ENCODE data around the gene SMAP2.
"Not testable (repeated sequence)": the region's sequence is repeated elsewhere in the genome, so short reads cannot be mapped to it uniquely, and the experiment has no call there.

The SMAP2 gene

DNA sequence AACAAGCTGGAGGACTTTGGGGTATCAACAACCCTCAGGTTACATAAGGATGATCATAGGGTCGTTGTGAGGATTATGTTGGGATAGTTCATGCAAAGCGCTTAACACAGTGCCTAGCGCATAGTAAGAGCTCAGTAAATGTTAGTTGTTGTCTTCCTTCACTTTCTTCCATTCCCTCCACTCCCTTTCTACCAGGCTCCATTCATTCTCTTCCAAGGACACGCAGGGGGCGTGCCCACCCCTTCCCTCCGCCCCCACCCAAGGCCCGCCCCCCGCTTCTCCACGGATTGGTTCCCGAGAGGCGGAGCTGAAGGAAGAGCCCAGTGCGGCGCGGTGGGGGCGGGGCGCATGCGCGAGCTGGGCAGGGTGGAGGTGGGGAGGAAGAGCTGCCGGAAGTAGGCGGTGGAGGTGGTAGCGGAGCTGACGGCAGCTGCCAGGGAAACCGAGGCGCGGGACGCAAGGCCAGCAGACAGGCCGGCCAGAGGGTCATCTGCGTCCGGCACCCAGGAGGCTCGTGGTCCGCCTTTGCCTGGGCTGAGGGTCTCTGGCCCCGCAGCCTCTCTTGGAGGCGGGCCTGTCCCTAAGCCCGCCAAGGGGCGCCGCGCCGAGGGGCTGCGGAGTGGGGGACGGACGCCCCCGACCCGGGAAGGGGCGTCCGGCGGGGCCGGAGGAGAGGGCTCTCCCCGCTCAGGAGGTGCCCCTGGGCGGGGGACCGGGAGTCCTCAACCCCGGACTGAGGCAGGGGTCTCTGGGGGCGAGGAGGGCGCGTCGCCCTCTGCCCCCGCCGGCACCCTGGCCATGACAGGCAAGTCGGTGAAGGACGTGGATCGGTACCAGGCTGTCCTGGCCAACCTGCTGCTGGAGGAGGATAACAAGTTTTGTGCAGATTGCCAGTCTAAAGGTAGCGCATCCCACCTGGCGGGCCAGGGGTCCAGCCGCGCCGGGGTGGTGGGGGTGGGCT, at the start of gene SMAP2:
SMAP2 (plus strand) TSS at position 405 of the 961 bp plus-strand sequence; CDS start at position 799, 394 bp downstream.
- DNase-seq: peak; percentile 93

DNA sequence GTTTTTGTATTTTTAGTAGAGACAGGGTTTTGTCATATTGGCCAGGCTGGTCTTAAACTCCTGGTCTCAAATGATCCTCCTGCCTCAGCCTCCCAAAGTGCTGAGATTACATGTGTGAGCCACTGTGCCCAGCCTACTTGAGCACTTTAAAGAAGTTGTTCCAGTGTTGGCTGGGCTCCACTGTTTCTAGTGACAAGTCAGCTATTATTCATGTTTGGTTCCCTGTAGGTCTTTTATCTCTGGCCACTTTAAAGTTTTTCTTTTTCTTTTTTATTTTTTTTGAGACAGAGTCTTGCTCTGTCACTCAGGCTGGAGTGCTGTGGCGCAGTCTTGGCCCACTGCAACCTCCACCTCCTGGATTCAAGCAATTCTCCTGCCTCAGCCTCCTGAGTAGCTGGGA, 42.1 kb upstream of the SMAP2 start:
- not testable (repeated sequence) for DNase-seq

DNA sequence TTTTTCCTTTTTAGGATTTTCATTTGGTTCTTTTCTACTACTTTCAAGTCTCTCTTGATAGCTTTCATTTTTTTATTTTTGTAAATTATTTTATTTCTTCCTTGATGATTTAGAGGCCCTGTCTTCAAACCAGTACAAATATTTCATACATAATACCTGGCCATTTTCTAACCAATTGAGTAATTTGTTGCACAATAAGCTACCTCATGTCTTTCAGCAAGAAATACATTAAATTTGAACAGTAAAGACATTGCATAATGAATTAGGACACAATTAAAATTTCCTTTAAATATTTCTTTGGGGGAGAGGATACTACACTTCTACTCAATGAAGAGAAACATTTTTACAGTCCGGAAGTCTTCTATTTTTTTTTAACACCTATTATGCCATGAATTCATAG, 40.8 kb upstream of the SMAP2 start:
- DNase-seq: no peak

DNA sequence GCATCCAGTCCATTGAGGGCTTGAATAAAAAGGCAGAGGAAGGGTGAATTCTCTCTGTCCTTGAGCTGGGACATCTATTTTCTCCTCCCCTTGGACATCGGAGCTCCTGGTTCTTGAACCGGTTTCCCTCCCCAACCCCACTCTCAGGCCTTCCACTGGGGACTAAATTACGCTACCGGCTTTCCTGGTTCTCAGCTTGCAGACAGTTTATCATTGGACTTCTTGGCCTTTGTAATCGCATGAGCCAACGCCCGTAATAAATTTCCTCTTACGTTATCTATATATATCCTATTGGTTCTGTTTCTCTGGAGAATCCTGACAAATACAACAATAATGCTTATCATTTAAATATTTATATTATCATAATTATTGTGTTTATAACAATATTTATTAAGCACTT, 36.1 kb upstream of the SMAP2 start:
- DNase-seq: no peak

DNA sequence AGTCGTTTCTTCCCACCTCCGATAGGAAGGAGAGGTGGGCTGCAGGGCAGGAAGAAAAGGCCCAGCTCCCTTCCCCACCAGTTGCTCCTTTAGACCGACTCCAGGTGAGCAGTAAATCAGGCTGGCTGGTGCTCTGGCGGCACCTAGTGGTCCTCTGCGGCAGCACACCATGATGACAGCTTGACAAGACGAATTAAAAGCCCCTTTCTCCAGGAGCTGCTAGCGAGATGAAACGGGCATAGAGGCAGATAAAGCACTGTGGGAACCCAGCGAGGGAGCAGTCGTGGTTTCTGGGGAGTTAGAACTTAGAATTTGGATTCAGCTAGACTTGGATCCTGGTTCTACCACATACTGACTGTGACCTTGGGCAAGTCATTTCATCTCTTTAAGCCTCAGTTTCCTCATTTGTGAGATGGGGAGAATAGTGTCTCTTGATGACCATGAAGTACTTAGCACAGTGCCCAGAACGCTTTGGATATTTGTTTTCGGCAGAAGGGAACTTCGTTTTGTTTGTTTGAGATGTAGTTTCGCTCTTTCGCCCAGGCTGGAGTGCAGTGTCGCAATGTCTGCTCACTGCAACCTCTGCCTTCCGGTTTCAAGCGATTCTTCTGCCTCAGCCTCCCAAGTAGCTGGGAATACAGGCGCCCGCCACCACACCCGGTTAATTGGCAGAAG, 34.6 kb upstream of the SMAP2 start:
- peak; percentile 75 for DNase-seq

DNA sequence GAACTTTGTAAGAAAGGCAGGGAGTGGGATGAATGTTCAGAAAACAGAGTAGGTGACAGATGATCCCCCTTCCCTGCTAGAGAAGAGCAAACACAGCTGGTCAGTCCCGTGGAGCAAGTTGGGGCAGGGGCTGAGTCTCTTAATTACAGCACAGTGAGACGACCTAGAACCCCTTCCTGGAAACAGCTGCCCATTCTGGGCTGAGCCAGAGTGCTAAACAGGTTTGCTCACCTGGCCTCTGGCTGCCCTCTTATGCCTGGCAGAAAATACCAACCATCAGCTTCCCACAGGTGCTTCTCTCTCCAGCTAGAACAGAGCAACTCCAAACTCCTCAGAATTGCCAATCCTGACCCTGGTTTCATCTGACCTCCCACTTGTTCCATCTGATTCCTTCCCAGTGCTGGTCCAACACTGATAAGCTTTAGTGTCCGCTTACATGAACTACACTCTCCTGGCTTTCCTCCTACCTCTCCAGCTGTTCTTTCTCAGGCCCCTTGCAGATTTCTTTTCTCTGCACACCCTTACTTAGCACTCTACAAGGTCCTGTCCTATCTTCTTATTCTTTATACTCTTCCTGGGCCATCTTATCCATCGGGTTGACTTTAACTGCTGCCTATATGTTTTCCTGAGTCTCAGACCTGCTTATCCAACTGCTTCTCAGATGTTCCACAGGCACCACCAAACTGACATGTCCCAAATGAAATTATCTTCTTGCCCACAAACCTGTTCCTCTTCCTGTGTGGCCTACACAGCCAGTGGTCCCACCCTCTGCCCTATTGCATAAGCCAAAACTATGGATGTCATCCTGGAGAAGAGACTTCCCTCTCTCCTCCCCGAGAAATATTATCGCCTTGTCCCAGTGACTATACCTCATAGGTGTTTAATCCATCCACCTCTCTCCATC, 33.9 kb upstream of the SMAP2 start:
- DNase-seq: peak; percentile 53

DNA sequence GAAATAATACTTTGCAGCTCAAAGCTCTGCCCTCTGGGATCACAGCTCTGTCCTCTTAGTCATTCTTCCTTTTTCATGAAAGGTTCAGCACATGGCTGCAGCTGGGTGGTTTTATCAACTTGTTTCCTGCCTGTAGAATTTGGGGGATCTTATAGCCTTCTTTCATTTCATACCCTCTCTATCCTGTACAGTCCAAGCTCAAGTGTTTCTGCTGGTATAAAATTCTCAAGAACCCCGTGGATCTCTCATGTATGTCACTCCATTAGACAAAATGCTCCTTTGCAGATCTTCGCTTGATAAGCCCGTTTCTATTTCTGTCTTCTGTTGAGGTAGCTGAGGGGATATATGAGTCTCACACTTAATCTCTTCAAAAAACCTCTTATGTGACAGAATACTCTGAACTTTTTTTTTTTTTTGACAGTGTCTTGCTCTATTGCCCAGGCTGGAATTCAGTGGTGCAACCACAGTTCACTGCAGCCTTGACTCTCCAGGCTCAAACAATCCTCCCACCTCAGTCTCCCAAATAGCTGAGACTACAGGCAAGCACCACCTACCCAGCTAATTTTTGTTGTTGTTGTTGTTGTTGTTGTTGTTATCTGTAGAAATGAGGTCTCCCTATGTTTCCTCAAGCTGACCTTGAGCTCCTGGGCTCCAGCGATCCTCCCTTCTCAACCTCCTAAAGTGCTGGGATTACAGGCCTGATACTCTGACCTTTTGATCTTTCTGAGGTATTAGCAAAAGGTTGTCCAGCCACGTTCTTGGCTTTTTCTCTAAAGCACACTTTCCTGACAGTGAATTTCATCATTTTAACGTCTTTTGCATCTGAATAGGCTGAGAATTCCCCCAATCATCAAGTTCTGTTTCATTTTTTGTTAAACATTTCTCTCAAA, 31.8 kb upstream of the SMAP2 start:
- no peak for DNase-seq

DNA sequence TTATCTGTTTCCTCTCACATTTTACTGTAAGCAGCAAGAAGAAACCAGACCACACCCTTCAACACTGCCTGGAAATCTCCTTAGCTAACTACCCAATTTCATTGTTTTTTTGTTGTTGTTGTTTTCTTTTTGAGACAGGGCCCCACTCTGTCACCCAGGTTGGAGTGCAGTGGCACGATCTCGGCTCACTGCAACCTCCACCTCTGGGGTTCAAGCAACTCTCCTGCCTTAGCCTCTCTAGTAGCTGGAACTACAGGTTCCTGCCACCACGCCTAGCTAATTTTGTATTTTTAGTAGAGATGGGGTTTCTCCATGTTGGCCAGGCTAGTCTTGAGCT, 31.2 kb upstream of the SMAP2 start:
- not testable (repeated sequence) for DNase-seq

DNA sequence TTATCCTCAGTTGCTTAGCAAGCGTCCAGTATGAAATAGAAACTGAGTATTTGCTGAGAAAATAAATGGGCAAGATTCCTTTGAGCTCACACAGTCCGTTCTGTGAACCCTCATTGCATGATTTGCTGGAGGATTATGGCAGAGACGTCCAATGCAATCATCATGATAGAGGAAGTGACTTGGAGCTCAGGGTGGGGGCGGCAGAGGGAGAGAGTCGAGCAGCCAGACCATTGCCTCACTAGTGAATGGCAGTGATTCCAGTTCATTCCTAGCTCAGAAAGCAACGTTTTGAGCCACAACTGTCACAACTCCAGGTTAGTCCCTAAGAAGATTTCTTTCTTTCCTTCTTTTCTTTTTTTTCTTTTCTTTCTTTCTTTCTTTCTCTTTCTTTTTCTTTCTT, 28.9 kb upstream of the SMAP2 start:
- peak; percentile 6 for DNase-seq

DNA sequence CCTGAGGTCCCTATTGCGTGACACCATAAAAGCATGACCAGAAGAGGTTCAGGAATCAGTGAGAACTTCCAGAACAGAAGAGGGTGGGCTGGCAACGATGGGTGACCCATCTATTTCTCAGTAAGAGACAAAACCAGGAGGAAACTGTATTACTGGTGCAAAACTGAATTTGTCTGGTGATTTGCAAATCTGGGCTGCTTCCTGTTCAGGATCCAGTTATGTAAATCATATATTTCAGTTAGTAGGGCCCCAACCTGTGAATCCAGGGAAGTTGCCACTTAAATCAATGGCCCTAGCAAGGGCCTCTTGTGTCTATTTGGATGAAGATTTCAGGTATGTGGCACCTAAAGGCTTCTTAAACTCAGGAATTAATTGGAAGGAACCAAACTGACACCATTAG, 23.1 kb upstream of the SMAP2 start:
- DNase-seq: no peak

DNA sequence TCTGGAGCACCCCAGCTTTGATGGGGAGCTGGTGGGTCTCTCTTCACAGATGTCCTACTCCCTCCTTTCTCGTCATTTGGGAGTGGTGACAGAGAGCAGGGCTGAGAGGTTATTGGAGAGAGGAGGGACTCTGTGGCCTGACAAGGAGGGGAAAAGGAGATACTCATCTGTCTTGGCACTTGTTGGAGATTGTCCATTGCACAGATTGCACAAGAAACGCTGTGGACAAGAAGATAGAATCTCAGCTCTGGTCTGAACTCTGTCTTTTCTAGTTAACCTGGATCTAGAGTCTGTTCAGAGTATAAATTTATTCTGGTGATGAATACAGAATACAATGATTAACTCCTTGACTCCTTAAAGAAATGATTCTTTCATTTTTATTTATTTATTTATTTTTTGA, 22.4 kb upstream of the SMAP2 start:
- DNase-seq: no peak

DNA sequence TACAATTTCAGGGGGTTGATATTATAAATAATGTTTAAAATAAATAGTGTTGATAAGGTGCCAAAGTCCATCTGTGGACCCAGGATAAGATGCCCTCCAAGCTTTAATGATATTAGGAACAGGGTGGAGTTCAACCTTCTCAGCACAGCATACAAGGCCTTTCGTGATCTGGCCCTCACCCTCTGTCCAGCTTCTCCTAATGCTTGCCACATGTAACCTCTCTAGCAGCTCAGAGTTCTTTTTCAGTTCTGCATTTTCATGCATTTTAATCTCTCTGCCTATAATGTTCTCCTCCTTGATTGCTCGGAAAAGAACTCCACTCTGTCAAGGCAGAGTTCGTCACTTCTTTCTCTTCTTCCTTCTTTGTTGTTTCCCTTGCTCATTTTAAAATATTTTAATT, 21.4 kb upstream of the SMAP2 start:
- no peak for DNase-seq

DNA sequence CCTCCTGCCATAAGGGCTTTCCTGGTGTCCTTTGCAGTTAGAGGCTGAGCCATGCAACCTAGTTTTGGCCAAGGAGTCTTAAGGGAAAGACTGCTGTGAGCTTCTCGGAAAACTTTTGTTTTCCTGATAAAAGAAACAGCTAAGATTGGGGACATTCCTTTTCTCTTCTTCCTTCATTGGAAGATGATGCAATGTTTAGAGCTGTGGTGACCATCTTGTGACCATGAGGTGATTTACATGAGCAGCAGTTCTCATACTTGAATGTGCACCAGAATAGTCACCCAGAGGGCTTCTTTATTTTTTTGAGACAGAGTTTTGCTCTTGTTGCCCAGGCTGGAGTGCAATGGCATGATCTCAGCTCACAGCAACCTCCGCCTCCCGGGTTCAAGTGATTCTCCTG, 20.4 kb upstream of the SMAP2 start:
- DNase-seq: no peak

DNA sequence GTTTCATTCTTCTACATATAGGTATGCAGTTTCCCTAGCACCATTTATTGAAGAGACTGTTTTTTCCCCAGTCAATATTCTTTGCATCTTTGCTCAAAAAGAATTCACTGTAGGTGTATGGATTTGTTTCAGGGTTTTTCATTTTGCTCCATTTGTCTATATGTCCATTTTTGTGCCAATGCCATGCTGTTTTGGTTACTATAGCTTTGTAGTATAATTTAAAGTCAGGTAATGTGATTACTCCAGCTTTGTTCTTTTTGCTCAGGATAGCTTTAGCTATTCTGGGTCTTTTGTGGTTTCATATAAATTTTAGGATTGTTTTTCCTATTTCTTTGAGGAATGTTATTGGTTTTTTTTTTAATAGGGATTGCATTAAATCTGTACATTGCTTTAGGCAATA, 15.9 kb upstream of the SMAP2 start:
- no peak for DNase-seq

DNA sequence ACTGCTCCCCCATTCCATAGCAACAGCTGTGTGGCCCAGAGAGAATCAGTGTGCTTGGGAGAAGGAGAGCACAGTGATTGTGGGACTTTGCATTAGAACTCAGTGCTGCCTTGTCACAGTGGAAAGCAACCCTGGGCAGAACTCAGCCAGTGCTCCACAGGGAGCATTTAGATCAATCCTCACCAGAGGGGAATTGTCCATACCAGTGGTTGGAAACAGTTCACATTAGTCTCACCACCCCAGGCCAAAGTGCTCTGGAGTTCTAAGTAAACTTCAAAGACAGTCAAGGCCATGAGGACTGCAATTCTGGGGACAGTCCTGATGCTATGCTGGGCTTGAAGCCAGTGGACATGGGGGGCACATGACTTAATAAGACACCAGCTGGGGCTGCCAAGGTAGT, 12.9 kb upstream of the SMAP2 start:
- DNase-seq: no peak

DNA sequence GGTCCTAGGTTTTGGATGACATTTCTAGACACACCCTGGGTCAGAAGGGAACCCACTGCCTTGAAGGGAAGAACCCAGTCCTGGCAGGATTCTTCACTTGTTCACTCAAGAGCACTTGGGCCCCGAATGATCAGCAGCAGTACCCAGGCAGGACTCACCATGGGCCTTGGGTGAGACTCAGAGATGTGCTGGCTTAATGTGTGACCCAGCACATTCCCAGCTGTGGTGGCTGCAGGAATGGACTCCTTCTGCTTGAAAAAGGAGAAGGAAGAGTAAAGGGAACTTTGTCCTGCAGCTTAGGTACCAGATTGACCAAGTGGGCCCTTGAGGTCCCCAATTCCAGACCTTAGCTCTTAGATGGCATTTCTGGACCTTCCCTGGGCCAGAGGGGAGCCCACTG, 12.3 kb upstream of the SMAP2 start:
- no peak for DNase-seq

DNA sequence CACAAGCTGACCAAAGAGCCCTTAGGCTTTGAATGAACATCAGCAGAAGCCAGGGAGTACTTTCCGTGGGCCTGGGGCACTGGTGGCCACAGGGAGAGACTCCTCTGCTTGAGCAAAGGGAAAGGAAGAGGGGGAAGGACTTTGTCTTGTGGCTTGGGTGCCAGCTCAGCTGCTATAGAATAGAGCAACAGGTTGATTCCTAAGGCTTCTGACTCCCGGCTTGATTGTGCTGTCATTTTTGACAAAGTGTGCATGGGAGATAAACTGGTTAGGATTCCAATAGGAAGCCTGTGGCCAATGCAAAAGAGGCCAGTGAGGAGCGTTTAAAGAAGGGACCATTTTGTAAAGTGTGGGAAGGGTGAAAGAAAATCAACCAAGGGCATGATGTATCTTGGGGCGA, 11.9 kb upstream of the SMAP2 start:
- no peak for DNase-seq

DNA sequence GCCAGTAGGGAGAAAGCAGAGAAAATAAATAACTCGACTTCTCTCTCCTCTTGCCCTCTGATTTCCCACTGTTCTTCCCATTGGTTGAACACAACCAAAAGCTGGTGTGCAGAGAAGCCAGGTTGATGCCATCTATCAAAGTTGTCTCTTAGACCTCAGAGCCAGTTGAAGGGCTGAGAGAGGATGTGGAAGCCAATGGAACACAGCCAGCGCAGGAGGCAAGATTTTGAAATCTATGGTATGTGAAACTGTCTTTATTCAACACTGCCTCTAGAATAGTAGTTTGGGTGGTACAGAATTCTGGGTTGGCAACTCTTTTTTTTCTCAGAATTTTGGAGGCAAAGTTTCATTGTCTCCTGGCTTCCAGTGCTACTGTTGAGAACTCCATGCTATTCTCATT, 11.3 kb upstream of the SMAP2 start:
- no peak for DNase-seq

DNA sequence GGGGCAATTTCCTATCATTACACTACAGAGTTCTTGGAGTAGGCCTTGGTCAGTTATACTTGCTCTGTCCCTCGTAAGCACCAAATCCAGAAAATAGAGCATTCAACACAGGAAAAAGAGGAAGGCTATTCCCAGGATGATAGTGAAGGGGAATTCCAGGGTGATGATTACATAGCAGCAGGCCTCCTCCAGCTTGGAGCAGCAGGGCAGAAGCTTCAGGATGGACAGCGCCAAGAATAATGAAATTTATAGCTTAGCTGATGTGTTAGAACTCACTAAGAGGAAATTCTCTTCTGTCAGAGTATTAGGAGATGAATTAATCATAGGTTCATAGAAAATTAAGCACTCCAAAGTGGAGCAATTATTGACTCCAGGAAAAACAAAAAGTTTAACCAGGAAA, 10.8 kb upstream of the SMAP2 start:
- no peak for DNase-seq

DNA sequence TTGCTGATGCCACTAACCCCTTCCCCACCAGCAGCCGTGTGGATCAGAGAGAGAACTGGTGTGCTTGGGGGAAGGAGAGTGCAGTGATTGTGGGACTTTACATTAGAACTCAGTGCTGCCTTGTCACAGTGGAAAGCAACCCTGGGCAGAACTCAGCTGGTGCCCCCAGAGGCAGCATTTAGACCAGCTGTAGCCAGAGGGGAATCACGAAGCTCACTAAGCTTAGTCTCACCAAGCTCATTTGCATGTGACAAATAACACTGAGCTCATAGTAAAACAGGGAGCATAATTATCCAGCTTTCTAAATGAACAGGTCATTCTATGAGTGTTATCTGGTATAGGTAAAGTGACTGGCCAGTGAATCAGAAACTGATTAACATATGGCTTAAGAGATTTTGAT, 9.8 kb upstream of the SMAP2 start:
- DNase-seq: no peak

DNA sequence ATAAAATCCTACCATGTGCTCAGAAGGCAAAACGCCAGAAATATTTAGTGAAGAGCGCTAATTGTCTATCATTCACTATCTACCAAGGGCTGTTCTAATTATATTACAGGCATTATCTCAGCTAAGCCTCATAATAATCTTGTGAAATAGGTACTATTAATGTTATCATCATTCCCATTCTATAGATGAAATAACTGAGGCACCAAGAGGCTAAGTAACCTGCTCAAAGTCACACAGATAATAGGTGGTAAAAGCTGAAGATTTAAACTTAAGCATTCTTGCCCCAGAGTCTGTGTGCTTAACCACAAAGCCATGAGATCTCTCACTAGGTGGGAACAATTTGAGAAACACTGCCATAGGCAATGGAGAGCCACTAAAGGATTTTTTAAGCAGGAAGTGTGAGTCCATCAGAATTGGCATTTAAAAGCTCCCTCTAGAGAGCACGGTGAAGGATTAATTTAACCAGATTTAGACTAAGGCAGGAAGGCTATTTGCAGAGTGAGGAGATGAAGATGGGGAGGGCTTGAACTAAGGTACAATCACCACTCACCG, 1.7 kb upstream of the SMAP2 start:
- no peak for DNase-seq

Measured in NCI-H146 (cell line).